Right ventricle myocardium superior (tissue), 1 donor: Measurements from ENCODE around the gene INO80. TPM values are rescaled to one million over a fixed set of nuclear protein-coding genes. Genes with fewer than 3 reads are reported as not detected.
"Not testable (repeated sequence)": the region's sequence is repeated elsewhere in the genome, so short reads cannot be mapped to it uniquely, and the experiment has no call there.

Experiments
- ATAC-seq: fragments of 200-7000 bp; cut with Tn5 transposase; one replicate; pipeline ENCODE4 v1.9.1; 2020; ENCODE audit warnings: mild to moderate bottlenecking; ENCODE audit not compliant: poor library complexity
- DNase-seq: peaks from one replicate; pipeline ENCODE4 v3.0.0-alpha.2; 2020
- intact Hi-C: fragments of 100-400 bp; cut with DNase I; formaldehyde crosslinking; loops from one replicate; pipeline ENCODE4 v1.11.2; 2022
- total RNA-seq: library from RNA; stranded (reverse); fragmentation: NEBNext Ultra II Directional; extraction: Animal tissue kit (Norgen Biotek cat#: 25700); gene quantifications from one replicate; pipeline ENCODE4 v1.2.1, GENCODE V29; 2021
- donor health status: DM: no; HTN: yes; CAD: no; lungs with severe emphysema.

INO80 gene
- total RNA-seq, 1 donor from 2014 or later = 9.4 TPM

- intact Hi-C loops = no loop called here
- ATAC-seq (no peak), DNase-seq (peak; percentile 29)
These were observed 157.9 kb downstream of the INO80 start for GRCh38 chr15:40958146-40958545.

GRCh38 chr15:40957581-40958051 is 158.5 kb downstream of the INO80 start:
- ATAC-seq = peak; percentile 61
- DNase-seq = peak; percentile 75
- intact Hi-C loops = no loop called here

- intact Hi-C loops = no loop called here
- ATAC-seq (no peak), DNase-seq (peak; percentile 30)
These were observed 159.0 kb downstream of the INO80 start for GRCh38 chr15:40957041-40957555.

DNA sequence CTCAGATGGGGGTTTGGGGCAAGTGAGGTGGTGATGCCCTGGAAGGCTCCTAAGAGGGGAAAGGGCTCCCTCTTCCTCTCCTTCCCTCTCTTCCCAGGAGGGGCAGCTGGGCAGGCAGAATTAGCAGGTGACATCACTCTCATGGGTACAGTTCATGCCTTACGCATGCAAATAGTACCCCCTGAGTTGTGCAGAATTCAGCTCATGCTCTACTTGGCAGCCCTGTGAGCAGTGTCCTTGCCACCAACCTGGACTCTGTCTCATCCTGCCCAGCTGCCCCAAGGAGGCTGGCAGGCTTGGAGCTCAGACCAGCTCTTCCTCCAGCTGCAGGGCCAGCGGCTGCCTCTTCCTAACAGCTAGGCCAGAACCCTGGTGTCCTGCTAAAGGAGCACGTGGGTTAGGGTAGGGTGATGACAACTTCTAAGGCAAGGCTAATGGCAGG is 159.5 kb downstream of the INO80 start:
- peak; percentile 28 for ATAC-seq
- intact Hi-C loops = no loop called here
- DNase-seq = peak; percentile 30

GRCh38 chr15:40955930-40956540 is 160.0 kb downstream of the INO80 start:
- intact Hi-C loops = no loop called here
- ATAC-seq (no peak), DNase-seq (peak; percentile 34)

DNA sequence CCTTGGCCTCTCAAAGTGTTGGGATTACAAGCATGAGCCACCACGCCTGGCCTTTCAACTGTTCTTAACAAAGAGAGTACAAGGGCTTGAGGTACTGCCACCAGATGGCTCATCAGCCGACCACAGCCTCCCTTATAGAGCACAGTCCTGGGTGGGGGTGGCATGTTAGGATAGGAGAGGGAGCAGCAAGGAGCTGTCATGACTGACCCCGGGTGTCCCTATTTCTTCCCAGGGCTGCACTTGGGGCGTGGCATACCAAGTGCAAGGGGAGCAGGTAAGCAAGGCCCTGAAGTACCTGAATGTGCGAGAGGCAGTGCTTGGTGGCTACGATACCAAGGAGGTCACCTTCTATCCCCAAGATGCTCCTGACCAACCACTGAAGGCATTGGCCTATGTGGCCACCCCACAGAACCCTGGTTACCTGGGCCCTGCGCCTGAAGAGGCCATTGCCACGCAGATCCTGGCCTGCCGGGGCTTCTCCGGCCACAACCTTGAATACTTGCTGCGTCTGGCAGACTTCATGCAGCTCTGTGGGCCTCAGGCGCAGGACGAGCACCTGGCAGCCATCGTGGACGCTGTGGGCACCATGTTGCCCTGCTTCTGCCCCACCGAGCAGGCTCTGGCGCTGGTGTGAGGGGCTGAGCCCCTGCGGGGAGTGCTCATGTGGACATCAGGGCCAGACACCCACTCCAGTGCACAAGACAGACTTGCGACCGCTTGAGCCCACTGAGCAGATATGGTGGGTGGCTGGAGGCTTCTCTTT is 160.8 kb downstream of the INO80 start:
- peak; percentile 12 for DNase-seq
- intact Hi-C loops = no loop called here
- ATAC-seq = no peak

- ATAC-seq, intact Hi-C loops: not testable (repeated sequence)
- peak; percentile 11 for DNase-seq
These were observed 161.8 kb downstream of the INO80 start for GRCh38 chr15:40954158-40954848.

DNA sequence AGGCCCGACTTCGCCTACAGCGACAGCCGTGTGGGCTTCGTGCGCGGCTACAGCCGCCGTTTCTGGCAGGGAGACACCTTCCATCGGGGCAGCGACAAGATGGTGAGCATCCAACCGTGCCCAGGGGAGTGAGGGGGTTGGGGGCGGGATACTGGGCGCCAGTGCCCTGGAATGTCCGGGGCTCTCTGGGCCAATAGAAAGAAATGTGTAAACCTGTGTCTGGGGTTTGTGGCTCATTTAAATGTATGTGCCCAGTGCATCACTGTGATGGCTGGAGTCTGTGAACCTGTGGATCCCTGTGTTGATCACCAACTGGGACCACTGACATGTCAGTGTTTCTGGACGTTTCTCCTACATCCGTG is 162.4 kb downstream of the INO80 start:
- intact Hi-C loops = no loop called here
- ATAC-seq (peak; percentile 6), DNase-seq (no peak)

- peak; percentile 96 for ATAC-seq
- peak; percentile 97 for DNase-seq
- intact Hi-C loops = no loop called here
These were observed 163.0 kb downstream of the INO80 start, which contains the start of gene CHAC1 for GRCh38 chr15:40952901-40953712. Gene CHAC1 (plus strand): TSS chr15:40953471. CDS start chr15:40953584, 113 bp downstream.

DNA sequence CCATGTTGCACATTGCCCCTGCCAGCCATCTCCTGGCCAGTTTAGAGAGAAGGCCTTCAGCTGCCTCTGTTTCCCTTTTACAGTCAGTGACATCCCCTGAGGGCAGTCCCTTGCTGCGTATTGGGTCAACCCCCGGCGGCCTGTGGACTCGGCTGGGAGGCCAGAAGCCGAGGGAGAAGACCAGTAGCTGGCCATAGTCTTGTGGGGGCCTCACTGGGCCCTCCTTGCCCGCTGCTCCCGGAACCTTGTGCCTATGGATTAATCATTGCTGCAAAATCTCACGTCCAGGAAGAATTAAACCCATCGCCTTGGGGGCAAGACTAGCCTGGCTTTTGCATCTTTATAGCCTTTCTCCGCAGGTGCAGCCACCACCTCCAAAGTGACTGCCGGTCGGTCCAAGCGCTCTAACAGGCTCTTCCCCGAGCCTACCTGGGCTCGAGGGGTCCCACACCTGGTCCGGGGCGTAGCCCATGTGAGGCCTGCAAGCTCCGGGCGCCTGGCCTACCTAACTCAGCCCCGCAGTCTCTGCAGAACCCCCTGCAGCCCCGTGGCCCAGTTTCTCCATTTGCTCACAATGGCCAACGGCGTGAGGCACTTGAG is 163.7 kb downstream of the INO80 start:
- intact Hi-C loops = no loop called here
- ATAC-seq (no peak), DNase-seq (no peak)

- intact Hi-C loops = no loop called here
- ATAC-seq = no peak
These were observed 164.3 kb downstream of the INO80 start for GRCh38 chr15:40951764-40952163.

GRCh38 chr15:40949756-40950207 is 166.3 kb downstream of the INO80 start:
- DNase-seq (no peak), ATAC-seq (no peak)
- intact Hi-C loops = loop anchor here (5.0 kb wide), 1 partner anchor 33 kb away; no protein-coding TSS in a partner anchor

More at GRCh38 chr15:40951764-40952163, 164.3 kb downstream of the INO80 start:
- DNase-seq = no peak

- intact Hi-C loops = loop anchor here (5.0 kb wide), 1 partner anchor 33 kb away; no protein-coding TSS in a partner anchor
- peak; percentile 28 for DNase-seq
- ATAC-seq = no peak
These were observed 167.2 kb downstream of the INO80 start for GRCh38 chr15:40948706-40949473.

DNA sequence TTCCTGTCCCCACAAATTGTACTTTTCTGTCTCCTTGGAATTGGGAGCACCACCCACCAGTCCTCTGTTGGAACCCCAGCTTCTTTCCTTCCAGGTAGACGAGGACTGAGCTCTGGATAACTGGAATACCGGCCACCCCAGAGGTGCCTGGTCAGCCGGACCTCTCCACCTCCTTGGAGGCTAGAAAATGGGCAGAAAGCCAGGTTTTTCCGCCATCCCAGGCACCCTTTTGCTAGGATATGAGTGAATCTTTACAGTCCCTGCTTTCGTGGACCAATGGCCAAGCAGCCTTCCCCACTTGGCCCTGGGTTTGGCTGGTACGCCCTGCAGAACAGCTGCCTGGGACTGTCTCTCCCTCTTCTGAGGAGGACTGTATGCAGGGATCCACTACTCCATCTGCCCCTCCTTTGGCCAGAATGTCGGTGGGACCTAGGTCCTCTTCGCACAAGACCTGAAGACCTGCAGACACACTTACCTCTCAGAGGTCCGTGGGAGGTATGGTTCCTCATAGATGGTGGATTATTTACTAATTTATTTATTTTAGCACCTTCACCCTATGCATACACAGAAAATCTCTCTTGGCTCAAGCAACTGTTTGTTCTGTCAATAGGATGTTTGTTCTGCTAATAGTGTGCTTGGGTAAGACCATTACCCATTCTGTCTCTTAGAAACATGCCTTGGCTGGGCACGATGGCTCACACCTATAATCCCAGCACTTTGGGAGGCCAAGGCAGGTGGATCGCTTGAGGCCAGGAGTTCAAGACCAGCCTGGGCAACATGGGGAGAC is 171.4 kb downstream of the INO80 start:
- no peak for ATAC-seq
- intact Hi-C loops = loop anchor here (5.0 kb wide), 3 partner anchors 37 to 78 kb away; no protein-coding TSS in a partner anchor
- DNase-seq = peak; percentile 6

DNA sequence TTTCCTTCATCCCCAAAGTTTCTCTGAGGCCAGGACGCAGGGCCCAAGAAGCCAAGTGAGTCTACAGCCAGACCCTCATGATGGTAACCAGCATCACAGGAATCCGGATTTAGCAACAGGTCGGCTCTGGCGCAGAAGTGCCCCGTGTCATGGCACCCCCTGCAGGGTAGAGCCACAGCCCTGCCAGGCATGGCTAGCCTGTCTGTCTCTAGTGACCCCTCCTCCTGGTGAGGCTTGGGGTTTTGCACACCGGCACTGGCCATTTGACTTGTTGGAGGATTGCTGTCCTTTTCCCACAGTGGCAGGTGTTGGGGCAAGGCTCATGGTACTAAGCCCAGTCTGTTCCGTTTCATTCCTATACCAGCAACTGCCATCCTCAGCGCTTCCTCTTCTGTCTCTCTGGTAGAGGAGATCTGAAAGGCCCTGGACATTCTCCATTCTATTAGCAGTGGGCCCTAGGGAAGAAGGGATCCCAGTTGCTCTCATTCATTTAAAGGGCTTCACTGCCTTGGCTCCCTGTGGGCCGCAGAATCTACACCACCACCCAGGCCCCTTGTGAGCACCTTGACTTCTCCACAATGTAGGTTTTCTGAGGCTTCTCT is 172.2 kb downstream of the INO80 start:
- intact Hi-C loops = loop anchor here (5.0 kb wide), 2 partner anchors 37 to 78 kb away; no protein-coding TSS in a partner anchor
- DNase-seq (peak; percentile 4), ATAC-seq (no peak)

- intact Hi-C loops = loop anchor here (5.0 kb wide), 2 partner anchors 36 to 79 kb away; no protein-coding TSS in a partner anchor
- DNase-seq = no peak
These were observed 173.2 kb downstream of the INO80 start for GRCh38 chr15:40942878-40943277.

More at GRCh38 chr15:40942878-40943277, 173.2 kb downstream of the INO80 start:
- ATAC-seq = no peak
